Fibroblast of lung (primary cell): ENCODE data around the gene JAK1. TPM values are rescaled to one million over a fixed set of nuclear protein-coding genes. Genes with fewer than 3 reads are reported as not detected.

Experiments
- DNase-seq, 2 donors: peaks; one replicate each; pipeline versions ENCODE4 v3.0.0 to v3.0.0-alpha.2; 2010; ENCODE audit warnings: low read depth in 2 of 2
- H2AFZ ChIP-seq: 2 replicates; pipeline ENCODE4 v1.5.1; 2012; ENCODE audit warnings: low read length, control low read depth, inconsistent platforms
- H3K27ac ChIP-seq: 2 replicates; pipeline ENCODE4 v1.5.1; 2011; ENCODE audit warnings: low read length, control low read depth; ENCODE audit not compliant: insufficient read depth
- H3K27me3 ChIP-seq: 2 replicates; pipeline ENCODE4 v1.5.1; 2011; ENCODE audit warnings: mild to moderate bottlenecking, low read length; ENCODE audit not compliant: control insufficient read depth, insufficient read depth
- H3K36me3 ChIP-seq: 2 replicates; pipeline ENCODE4 v1.5.1; 2011; ENCODE audit warnings: low read length; ENCODE audit not compliant: control insufficient read depth, insufficient read depth
- H3K4me1 ChIP-seq: 2 replicates; pipeline ENCODE4 v1.5.1; 2011; ENCODE audit warnings: low read length; ENCODE audit not compliant: control insufficient read depth, insufficient read depth; ENCODE audit errors: extremely low read depth
- H3K4me2 ChIP-seq: 2 replicates; pipeline ENCODE4 v1.5.1; 2011; ENCODE audit warnings: low read length, control low read depth; ENCODE audit not compliant: insufficient read depth; ENCODE audit errors: extremely low read depth
- H3K4me3 ChIP-seq, 4 experiments: fragments of 200-600 bp in 1 of 4; sonication (generic) in 1 of 4; replicated peaks in 1 of 4; 2 replicates each; pipeline ENCODE4 v1.5.1; 2011 to 2016; ENCODE audit warnings: low read length in 4 of 4, low read depth in 3 of 4, mild to moderate bottlenecking in 3 of 4, control low read depth in 2 of 4, inconsistent platforms in 1 of 4, mixed read lengths in 1 of 4; ENCODE audit not compliant: insufficient read depth in 1 of 4; ENCODE audit errors: control extremely low read depth in 1 of 4
- H3K79me2 ChIP-seq: 2 replicates; pipeline ENCODE4 v1.5.1; 2012; ENCODE audit warnings: mild to moderate bottlenecking, low read length, inconsistent platforms; ENCODE audit not compliant: control insufficient read depth, insufficient read depth
- H3K9ac ChIP-seq: 2 replicates; pipeline ENCODE4 v1.5.1; 2011; ENCODE audit warnings: mild to moderate bottlenecking, low read length, control low read depth; ENCODE audit not compliant: insufficient read depth
- H3K9me3 ChIP-seq: 2 replicates; pipeline ENCODE4 v1.5.1; 2012; ENCODE audit warnings: low read depth, low read length; ENCODE audit not compliant: control insufficient read depth, insufficient read depth
- H4K20me1 ChIP-seq: 2 replicates; pipeline ENCODE4 v1.5.1; 2011; ENCODE audit warnings: low read length; ENCODE audit not compliant: control insufficient read depth, insufficient read depth; ENCODE audit errors: extremely low read depth
- EZH2 ChIP-seq: IDR thresholded peaks from 2 replicates; pipeline ENCODE4 v1.5.1; 2012; ENCODE audit warnings: low read length, control low read depth, mild to moderate bottlenecking; ENCODE audit errors: missing control alignments
- polyA plus RNA-seq, 2 donors: library from polyadenylated mRNA; depleted of rRNA in 1 of 2; stranded (reverse) in 1 of 2; unstranded in 1 of 2; fragments of >200 nt; gene quantifications; 2 replicates each; pipeline ENCODE4 v1.2.1, GENCODE V29; 2011 to 2012; ENCODE audit warnings: missing spikeins in 1 of 2
- total RNA-seq: library from RNA; depleted of rRNA; stranded (reverse); fragments of >200 nt; gene quantifications from 2 replicates; pipeline ENCODE4 v1.2.1, GENCODE V29; 2014
- TF ChIP-seq, protein P1 (sequence below), 2 donors: IDR thresholded peaks in 1 of 2; conservative IDR thresholded peaks in 1 of 2; 1 replicate in 1 of 2; 2 replicates in 1 of 2; pipeline ENCODE4 v1.5.1; 2011 to 2012; ENCODE audit warnings: low read length in 2 of 2, control low read depth in 1 of 2, inconsistent platforms in 1 of 2, low read depth in 1 of 2, mild to moderate bottlenecking in 1 of 2

Gene JAK1
- total and polyA plus RNA-seq, 2 donors (not counting 1 experiment from before 2014, with no cell fraction given): 144 to 152 TPM

DNA sequence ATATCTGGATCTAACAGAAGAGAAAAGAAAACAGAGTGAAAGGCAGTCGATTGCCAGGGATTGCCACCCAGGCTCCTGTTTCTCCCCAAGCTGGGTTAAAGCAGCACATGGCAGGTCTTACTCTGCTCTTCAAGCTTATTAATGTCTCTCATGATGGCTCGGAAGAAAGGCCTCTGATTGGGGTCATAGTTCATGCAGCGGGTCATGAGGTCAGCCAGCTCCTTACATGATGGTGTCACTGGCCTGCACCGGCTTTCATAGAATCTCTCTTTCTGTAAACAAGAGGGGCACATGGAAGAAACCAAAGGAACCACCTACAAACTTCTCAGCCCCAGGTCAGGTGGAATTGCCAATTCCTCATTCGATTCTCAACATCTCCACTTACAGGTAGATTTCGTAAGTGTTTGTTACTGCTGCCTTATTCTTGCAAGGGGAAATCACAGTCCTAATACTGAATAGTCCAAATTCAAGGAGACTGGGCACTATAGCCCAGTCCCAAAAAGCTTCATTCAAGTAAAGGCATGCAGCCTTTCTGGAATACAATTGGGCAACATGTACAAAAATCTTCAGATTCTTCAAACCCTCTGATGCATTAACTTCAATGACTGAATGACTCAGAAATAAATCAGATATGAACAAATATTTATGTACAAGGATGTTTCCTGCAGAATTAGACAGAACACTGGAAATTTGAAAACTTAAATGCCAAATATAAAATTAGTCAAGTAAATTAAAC lies 124.9 kb downstream of the JAK1 start:
- no peak overlapping the region for H2AFZ ChIP-seq
- no peaks in the 10 kb centered on the region for H3K27me3 ChIP-seq
- no peak overlapping the region for H3K27ac ChIP-seq
- no peak overlapping the region for H3K4me3 ChIP-seq
- no peaks in the 10 kb centered on the region for H3K9me3 ChIP-seq
- H4K20me1 ChIP-seq: no peaks in the 10 kb centered on the region
- DNase-seq: no peak
- H3K9ac ChIP-seq: no peak overlapping the region
- H3K79me2 ChIP-seq: no peaks in the 10 kb centered on the region
- peaks cover 31% of the 10 kb centered on the region for H3K36me3 ChIP-seq
- H3K4me1 ChIP-seq: no peaks in the 10 kb centered on the region
- no peak overlapping the region for H3K4me2 ChIP-seq
- no peak for TF ChIP-seq EZH2
- TF ChIP-seq, protein P1, sequence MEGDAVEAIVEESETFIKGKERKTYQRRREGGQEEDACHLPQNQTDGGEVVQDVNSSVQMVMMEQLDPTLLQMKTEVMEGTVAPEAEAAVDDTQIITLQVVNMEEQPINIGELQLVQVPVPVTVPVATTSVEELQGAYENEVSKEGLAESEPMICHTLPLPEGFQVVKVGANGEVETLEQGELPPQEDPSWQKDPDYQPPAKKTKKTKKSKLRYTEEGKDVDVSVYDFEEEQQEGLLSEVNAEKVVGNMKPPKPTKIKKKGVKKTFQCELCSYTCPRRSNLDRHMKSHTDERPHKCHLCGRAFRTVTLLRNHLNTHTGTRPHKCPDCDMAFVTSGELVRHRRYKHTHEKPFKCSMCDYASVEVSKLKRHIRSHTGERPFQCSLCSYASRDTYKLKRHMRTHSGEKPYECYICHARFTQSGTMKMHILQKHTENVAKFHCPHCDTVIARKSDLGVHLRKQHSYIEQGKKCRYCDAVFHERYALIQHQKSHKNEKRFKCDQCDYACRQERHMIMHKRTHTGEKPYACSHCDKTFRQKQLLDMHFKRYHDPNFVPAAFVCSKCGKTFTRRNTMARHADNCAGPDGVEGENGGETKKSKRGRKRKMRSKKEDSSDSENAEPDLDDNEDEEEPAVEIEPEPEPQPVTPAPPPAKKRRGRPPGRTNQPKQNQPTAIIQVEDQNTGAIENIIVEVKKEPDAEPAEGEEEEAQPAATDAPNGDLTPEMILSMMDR (conservative IDR thresholded peaks at IDR 0.05 in 1 of 2, IDR thresholded peaks at IDR 0.05 in 1 of 2; ENCODE audit: low read depth in 1 of 2, low read length in 2 of 2): no peak

GRCh38 chr1:64839732-64840405 lies 126.5 kb downstream of the JAK1 start:
- Histone ChIP-seq H3K9ac (no peak overlapping the region), H3K36me3 (peaks cover 27% of the 10 kb centered on the region), H3K9me3 (no peaks in the 10 kb centered on the region), H3K27me3 (no peaks in the 10 kb centered on the region), H3K4me2 (no peak overlapping the region), H4K20me1 (no peaks in the 10 kb centered on the region), H3K4me3 (no peak overlapping the region), H3K79me2 (no peaks in the 10 kb centered on the region), H3K27ac (no peak overlapping the region), H2AFZ (no peak overlapping the region), H3K4me1 (no peaks in the 10 kb centered on the region)
- no peak for DNase-seq
- TF ChIP-seq, protein P1 (conservative IDR thresholded peaks at IDR 0.05 in 1 of 2, IDR thresholded peaks at IDR 0.05 in 1 of 2; ENCODE audit: low read depth in 1 of 2, low read length in 2 of 2): no peak
- no peak for TF ChIP-seq EZH2

- Histone ChIP-seq H3K4me1 (no peaks in the 10 kb centered on the region), H3K9me3 (no peaks in the 10 kb centered on the region), H4K20me1 (no peaks in the 10 kb centered on the region), H3K4me2 (no peak overlapping the region), H3K4me3 (no peak overlapping the region), H3K27me3 (no peaks in the 10 kb centered on the region), H3K27ac (no peak overlapping the region), H3K9ac (no peak overlapping the region), H3K79me2 (no peaks in the 10 kb centered on the region), H3K36me3 (peaks cover 24% of the 10 kb centered on the region), H2AFZ (no peak overlapping the region)
- TF ChIP-seq EZH2: no peak
- TF ChIP-seq, protein P1 (conservative IDR thresholded peaks at IDR 0.05 in 1 of 2, IDR thresholded peaks at IDR 0.05 in 1 of 2; ENCODE audit: low read depth in 1 of 2, low read length in 2 of 2): no peak
- no peak for DNase-seq
These were observed 127.1 kb downstream of the JAK1 start for GRCh38 chr1:64839261-64839660.
